OCI-LY3 (cell line): ENCODE measurements around the gene WDR53.

Experiments used
- CTCF ChIP-seq: fragments of 200-600, 300-600 bp; sonication (generic); IDR thresholded peaks from 2 replicates; pipeline ENCODE4 v1.5.1; 2014; ENCODE audit warnings: antibody characterized with exemption, low read length, low read depth
- EZH2phosphoT487 ChIP-seq: fragments of 200-600 bp; shearing (Covaris generic); IDR thresholded peaks from 2 replicates; pipeline ENCODE4 v1.6.1; 2018; ENCODE audit warnings: antibody characterized with exemption, mixed run types, low read depth

- TF ChIP-seq CTCF = no peak
- no peak for TF ChIP-seq EZH2phosphoT487
Observed at GRCh38 chr3:196523841-196524240, 44.5 kb downstream of the WDR53 start.
